ENCODE results near the gene RSPH1. TPM values are rescaled to one million over a fixed set of nuclear protein-coding genes. Genes with fewer than 3 reads are reported as not detected.

RSPH1 gene
- polyA plus RNA-seq, 1 donor = 0.28 TPM

GRCh38 chr21:42423685-42424084 lies 72.3 kb downstream of the RSPH1 start:
- no peak for DNase-seq

GRCh38 chr21:42423197-42423675 lies 72.8 kb downstream of the RSPH1 start:
- no peak for DNase-seq

Other genes starting within 250 kb of the RSPH1 start
- 1.7 TPM for gene TFF3, start 180.8 kb downstream of the RSPH1 start, polyA plus RNA-seq (ENCODE audit: insufficient read length)
- not detected for gene TFF2, start 145.2 kb downstream of the RSPH1 start, polyA plus RNA-seq (ENCODE audit: insufficient read length)
- gene TFF1, start 129.7 kb downstream of the RSPH1 start, polyA plus RNA-seq (ENCODE audit: insufficient read length) = not detected
- gene TMPRSS3, start 100.2 kb downstream of the RSPH1 start, polyA plus RNA-seq (ENCODE audit: insufficient read length) = not detected
- not detected for gene UBASH3A, start 92.3 kb downstream of the RSPH1 start, polyA plus RNA-seq (ENCODE audit: insufficient read length)
- gene SLC37A1, start 17.6 kb upstream of the RSPH1 start, polyA plus RNA-seq (ENCODE audit: insufficient read length) = 2.5 TPM
- 7.5 TPM for gene PDE9A, start 157.4 kb upstream of the RSPH1 start, polyA plus RNA-seq (ENCODE audit: insufficient read length)

Measured in hindlimb muscle (tissue), 1 donor.